Measurements from ENCODE around the gene KRTAP26-1.

KRTAP26-1 gene

DNA sequence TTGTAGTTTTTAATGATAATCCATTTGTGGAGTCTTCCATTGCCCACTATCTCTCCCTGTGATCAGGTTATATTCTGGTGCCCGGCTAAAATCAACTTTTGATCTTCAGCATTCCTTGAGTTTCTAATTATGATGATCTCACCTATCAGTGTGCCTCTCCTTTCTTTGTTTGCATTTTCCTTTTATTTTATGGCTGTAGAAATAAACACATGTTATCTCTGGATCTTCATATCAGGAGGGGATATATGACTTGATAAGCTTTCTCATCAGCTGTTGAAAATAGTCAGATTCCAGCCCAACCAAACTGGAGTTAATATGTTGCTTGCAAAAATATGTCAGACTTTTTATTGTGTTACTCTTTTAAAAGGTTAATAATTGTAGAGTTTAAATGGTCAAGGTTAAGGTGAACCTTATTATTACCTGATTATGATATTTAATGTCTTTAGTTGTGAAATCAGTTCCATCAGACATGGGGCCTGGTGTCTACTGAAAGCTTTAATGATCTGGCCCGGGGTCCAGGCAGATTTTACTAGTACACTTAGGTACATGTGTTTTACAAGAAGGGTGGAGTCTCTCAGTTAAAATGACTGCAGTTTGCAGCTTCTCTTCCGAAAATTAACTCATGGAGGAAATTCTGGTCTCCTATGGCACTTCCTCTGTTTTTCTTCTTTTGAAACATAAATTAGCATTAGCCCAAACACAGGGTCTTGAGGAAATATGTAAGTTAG is 50.1 kb downstream of the KRTAP26-1 start:
- no peak for DNase-seq

All from hippocampal formation (tissue), 2 donors.